Neural crest cell (in vitro differentiated cells): Measurements from ENCODE around the gene LRRC40. TPM values are rescaled to one million over a fixed set of nuclear protein-coding genes. Genes with fewer than 3 reads are reported as not detected.
"Not testable (repeated sequence)": the region's sequence is repeated elsewhere in the genome, so short reads cannot be mapped to it uniquely, and the experiment has no call there.

Source experiments
- DNase-seq: peaks from one replicate; pipeline ENCODE4 v3.0.0; 2021; ENCODE audit warnings: low read depth, mixed read lengths, low spot score
- H3K27ac Mint-ChIP-seq: one replicate; pipeline ENCODE4 v1.8.0; 2021; ENCODE audit warnings: mild to moderate bottlenecking, mixed read lengths; ENCODE audit not compliant: unreplicated experiment
- H3K27me3 Mint-ChIP-seq: 2 replicates; pipeline ENCODE4 v1.8.0; 2021; ENCODE audit warnings: low read depth, mild to moderate bottlenecking, mixed read lengths
- H3K36me3 Mint-ChIP-seq: 2 replicates; pipeline ENCODE4 v1.8.0; 2021; ENCODE audit warnings: low read depth, mild to moderate bottlenecking, mixed read lengths
- H3K4me1 Mint-ChIP-seq: 2 replicates; pipeline ENCODE4 v1.8.0; 2021; ENCODE audit warnings: mixed read lengths
- H3K4me3 Mint-ChIP-seq: one replicate; pipeline ENCODE4 v1.8.0; 2021; ENCODE audit warnings: mild to moderate bottlenecking, mixed read lengths
- H3K9me3 Mint-ChIP-seq: 2 replicates; pipeline ENCODE4 v1.8.0; 2021; ENCODE audit warnings: mixed read lengths
- total RNA-seq: library from RNA; stranded (reverse); gene quantifications from 2 replicates; pipeline ENCODE4 v1.2.1, GENCODE V29; 2021
- TF ChIP-seq, protein P1 (sequence below): fragments of 200-600 bp; sonication (generic); conservative IDR thresholded peaks from 2 replicates; pipeline ENCODE4 v1.5.0; 2021; ENCODE audit warnings: antibody characterized with exemption, mild to moderate bottlenecking

Gene LRRC40
- total RNA-seq, 1 donor from 2014 or later = 27.7 TPM

DNA sequence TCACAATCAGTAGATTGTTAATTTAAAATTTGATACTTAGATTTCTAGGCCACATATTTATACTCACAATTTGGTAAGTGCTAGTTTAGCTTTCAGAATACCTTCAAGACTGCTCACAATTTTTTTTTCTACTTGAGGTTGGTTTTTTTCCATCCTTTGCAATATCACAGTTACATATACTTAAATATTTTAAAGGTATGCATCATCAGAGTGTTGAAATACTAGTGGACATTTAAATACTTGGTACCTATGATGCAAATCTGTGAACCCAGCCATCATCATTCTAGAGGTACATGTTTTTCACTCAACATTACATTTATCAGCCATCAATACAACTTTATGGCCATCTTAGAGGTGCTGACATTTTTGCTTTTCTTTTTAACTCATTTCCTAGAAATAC is 6.2 kb upstream of the LRRC40 start:
- DNase-seq = no peak
- H3K4me3 Mint-ChIP-seq = no peak overlapping the region
- H3K4me1 Mint-ChIP-seq = peaks cover 15% of the 10 kb centered on the region
- H3K9me3 Mint-ChIP-seq = no peaks in the 10 kb centered on the region
- TF ChIP-seq, protein P1, sequence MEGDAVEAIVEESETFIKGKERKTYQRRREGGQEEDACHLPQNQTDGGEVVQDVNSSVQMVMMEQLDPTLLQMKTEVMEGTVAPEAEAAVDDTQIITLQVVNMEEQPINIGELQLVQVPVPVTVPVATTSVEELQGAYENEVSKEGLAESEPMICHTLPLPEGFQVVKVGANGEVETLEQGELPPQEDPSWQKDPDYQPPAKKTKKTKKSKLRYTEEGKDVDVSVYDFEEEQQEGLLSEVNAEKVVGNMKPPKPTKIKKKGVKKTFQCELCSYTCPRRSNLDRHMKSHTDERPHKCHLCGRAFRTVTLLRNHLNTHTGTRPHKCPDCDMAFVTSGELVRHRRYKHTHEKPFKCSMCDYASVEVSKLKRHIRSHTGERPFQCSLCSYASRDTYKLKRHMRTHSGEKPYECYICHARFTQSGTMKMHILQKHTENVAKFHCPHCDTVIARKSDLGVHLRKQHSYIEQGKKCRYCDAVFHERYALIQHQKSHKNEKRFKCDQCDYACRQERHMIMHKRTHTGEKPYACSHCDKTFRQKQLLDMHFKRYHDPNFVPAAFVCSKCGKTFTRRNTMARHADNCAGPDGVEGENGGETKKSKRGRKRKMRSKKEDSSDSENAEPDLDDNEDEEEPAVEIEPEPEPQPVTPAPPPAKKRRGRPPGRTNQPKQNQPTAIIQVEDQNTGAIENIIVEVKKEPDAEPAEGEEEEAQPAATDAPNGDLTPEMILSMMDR = no peak
- H3K36me3 Mint-ChIP-seq = no peaks in the 10 kb centered on the region
- H3K27ac Mint-ChIP-seq = no peak overlapping the region
- no peaks in the 10 kb centered on the region for H3K27me3 Mint-ChIP-seq

DNA sequence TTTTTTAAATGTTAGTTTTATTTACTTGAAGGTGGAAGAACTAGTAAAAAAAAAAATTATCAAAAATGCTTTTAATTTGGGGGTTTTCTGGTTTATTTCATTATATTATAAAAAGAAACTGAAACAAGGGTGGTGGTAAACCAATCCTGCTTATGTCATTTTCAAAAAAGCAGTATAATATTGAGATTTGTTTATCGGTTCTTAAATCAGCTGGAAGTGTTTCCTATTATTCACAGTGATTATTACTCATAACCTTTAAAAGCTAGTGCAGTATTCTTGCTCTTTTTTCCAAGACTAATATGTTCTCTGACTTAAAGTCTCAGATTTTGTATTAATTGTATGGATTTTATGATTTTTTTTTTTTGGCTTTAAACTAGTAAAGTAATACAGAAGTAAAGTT is 5.4 kb upstream of the LRRC40 start:
- DNase-seq = no peak
- Mint-ChIP-seq H3K4me3 (no peak overlapping the region), H3K27ac (no peak overlapping the region), H3K4me1 (peaks cover 17% of the 10 kb centered on the region), H3K36me3 (no peaks in the 10 kb centered on the region), H3K27me3 (no peaks in the 10 kb centered on the region), H3K9me3 (no peaks in the 10 kb centered on the region)
- TF ChIP-seq, protein P1 = no peak

DNA sequence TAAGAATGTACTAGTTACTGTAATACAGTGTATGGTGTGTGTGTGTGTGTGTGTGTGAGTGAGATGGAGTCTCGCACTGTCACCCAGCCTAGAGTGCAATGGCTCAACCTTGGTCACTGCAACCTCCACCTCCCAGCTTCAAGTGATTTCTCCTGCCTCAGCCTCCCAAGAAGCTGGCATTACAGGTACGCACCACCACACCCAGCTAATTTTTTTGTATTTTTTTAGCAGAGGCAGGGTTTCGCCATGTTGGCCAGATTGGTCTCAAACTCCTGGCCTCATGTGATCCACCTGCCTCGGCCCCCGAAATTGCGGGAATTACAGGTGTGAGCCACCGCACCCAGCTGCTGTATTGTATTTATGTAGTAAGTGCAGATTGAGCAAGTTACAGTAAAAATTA is 2.9 kb upstream of the LRRC40 start:
- Mint-ChIP-seq H3K4me3 (peak overlapping the region; percentile 49), H3K4me1 (peaks cover 34% of the 10 kb centered on the region), H3K36me3 (no peaks in the 10 kb centered on the region), H3K9me3 (no peaks in the 10 kb centered on the region), H3K27ac (no peak overlapping the region), H3K27me3 (no peaks in the 10 kb centered on the region)
- TF ChIP-seq, protein P1 = no peak
- no peak for DNase-seq

DNA sequence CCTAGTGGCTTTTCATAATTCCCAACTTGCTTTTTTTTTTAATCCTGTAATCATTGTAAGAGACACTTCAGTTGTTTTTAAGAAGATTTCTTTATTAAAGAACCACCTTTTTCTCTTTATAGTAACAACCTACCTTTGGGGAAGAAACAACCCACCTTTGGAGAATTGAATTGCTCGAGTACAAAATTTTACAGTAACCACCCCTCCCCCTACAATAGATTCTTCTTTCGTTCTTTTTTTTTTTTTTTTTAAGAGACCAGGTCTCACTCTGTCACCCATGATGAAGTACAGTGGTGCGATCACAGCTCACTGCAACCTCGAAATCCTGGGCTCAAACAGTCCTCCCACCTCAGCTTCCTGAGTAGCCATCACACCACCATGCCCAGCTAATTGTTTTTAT is 2.1 kb upstream of the LRRC40 start:
- Mint-ChIP-seq H3K9me3 (no peaks in the 10 kb centered on the region), H3K36me3 (no peaks in the 10 kb centered on the region), H3K27me3 (no peaks in the 10 kb centered on the region), H3K4me3 (peak overlapping the region; percentile 100), H3K27ac (no peak overlapping the region), H3K4me1 (peaks cover 39% of the 10 kb centered on the region)
- TF ChIP-seq, protein P1 = no peak
- DNase-seq = no peak

DNA sequence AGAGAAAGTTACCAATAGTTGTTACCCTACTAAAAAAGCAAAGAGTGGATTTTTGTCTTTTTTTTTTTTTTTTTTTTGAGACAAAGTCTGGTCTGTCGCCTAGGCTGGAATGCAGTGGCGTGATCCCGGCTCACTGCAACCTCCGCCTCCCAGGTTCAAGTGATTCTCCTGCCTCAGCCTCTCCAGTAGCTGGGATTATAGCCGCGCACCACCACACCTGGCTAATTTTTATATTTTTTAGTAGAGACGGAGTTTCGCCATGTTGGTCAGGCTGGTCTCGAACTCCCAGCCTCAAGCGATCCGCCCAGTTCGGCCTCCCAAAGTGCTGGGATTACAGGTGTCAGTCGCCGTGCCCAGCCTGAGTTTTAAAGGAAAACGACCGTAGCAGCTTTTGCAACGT is 1.5 kb upstream of the LRRC40 start:
- DNase-seq, H3K27me3 Mint-ChIP-seq, H3K9me3 Mint-ChIP-seq, H3K36me3 Mint-ChIP-seq, H3K27ac Mint-ChIP-seq: not testable (repeated sequence)
- Mint-ChIP-seq H3K4me3 (peak overlapping the region; percentile 100), H3K4me1 (peaks cover 44% of the 10 kb centered on the region)

DNA sequence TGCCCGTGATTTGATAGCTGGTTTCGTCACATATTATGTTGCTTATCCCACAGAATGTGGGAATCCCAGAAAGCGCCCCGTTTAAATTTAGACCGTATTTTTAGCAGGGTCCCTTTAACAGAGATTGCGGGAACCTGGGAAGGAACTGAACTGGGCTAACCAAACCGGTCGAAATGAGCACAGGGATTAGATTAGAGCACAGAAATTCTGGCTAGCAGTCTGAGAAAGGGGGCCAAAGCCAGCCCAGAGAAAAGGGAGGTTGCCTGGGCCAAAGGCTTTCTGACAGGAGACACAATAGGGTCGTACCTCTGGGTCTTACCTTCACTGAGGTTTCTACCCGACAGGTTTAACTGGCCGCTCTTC is 327 bp downstream of the LRRC40 start:
- peak overlapping the region; percentile 100 for H3K27ac Mint-ChIP-seq
- H3K9me3 Mint-ChIP-seq = no peaks in the 10 kb centered on the region
- H3K4me3 Mint-ChIP-seq = peak overlapping the region; percentile 100
- TF ChIP-seq, protein P1 = no peak
- no peaks in the 10 kb centered on the region for H3K27me3 Mint-ChIP-seq
- H3K4me1 Mint-ChIP-seq = peaks cover 47% of the 10 kb centered on the region
- H3K36me3 Mint-ChIP-seq = no peaks in the 10 kb centered on the region
- DNase-seq = no peak
